Common myeloid progenitor, CD34-positive (primary cell): ENCODE results near the gene CNPPD1.

Experiments
- CTCF ChIA-PET: fragments of 350-600 bp; sonication (Branson Sonifier 250); formaldehyde crosslinking; loops from one replicate; lab custom pipeline; 2021; ENCODE audit warnings: antibody characterized with exemption; lab: Charles Lee
- POLR2A ChIA-PET: fragments of 350-600 bp; sonication (Branson Sonifier 250); formaldehyde crosslinking; loops from one replicate; lab custom pipeline; 2021; ENCODE audit warnings: antibody characterized with exemption; lab: Charles Lee
- DNase-seq, 3 donors: peaks; one replicate each; pipeline versions ENCODE4 v3.0.0 to v3.0.0-alpha.2; 2013
- H3K27ac ChIP-seq, 2 experiments: 1 replicate in 1 of 2; 2 replicates in 1 of 2; pipeline ENCODE4 v1.7.0; 2013; ENCODE audit warnings: inconsistent platforms in 2 of 2, low read length in 2 of 2, mild to moderate bottlenecking in 2 of 2, low read depth in 1 of 2, moderate library complexity in 1 of 2; ENCODE audit not compliant: severe bottlenecking in 2 of 2, insufficient read depth in 1 of 2, poor library complexity in 1 of 2
- H3K27me3 ChIP-seq, 5 experiments: replicated peaks in 2 of 5; 1 replicate in 3 of 5; 2 replicates in 2 of 5; pipeline versions ENCODE4 v1.6.1 to v1.7.0; 2013; ENCODE audit warnings: low read length in 4 of 5, mild to moderate bottlenecking in 2 of 5, moderate library complexity in 2 of 5, inconsistent platforms in 1 of 5; ENCODE audit not compliant: insufficient read depth in 5 of 5, control insufficient read depth in 4 of 5
- H3K36me3 ChIP-seq, 4 experiments: 1 replicate in 2 of 4; 2 replicates in 2 of 4; pipeline versions ENCODE4 v1.6.1 to v1.7.0; 2013; ENCODE audit warnings: low read length in 3 of 4, control low read depth in 1 of 4, mild to moderate bottlenecking in 1 of 4; ENCODE audit not compliant: control insufficient read depth in 4 of 4, insufficient read depth in 4 of 4
- H3K4me1 ChIP-seq, 4 experiments: 1 replicate in 3 of 4; 2 replicates in 1 of 4; pipeline versions ENCODE4 v1.6.1 to v1.7.1; 2013; ENCODE audit warnings: low read length in 3 of 4, mild to moderate bottlenecking in 3 of 4, control low read depth in 1 of 4, inconsistent platforms in 1 of 4, moderate library complexity in 1 of 4; ENCODE audit not compliant: control insufficient read depth in 4 of 4, insufficient read depth in 4 of 4; ENCODE audit errors: control extremely low read depth in 1 of 4
- H3K4me3 ChIP-seq, 7 experiments: 1 replicate in 4 of 7; 2 replicates in 3 of 7; pipeline versions ENCODE4 v1.5.1 to v1.7.0; 2013; ENCODE audit warnings: mild to moderate bottlenecking in 7 of 7, low read length in 6 of 7, moderate library complexity in 6 of 7, inconsistent platforms in 2 of 7, low read depth in 2 of 7, control low read depth in 1 of 7; ENCODE audit not compliant: insufficient read depth in 4 of 7, control insufficient read depth in 1 of 7; ENCODE audit errors: extremely low read depth in 1 of 7
- H3K9me3 ChIP-seq, 5 experiments: 1 replicate in 4 of 5; 2 replicates in 1 of 5; pipeline versions ENCODE4 v1.6.1 to v1.7.1; 2013; ENCODE audit warnings: low read length in 4 of 5, mild to moderate bottlenecking in 2 of 5, inconsistent platforms in 1 of 5, low read depth in 1 of 5, moderate library complexity in 1 of 5; ENCODE audit not compliant: control insufficient read depth in 4 of 5, insufficient read depth in 2 of 5; ENCODE audit errors: control extremely low read depth in 1 of 5
- WGBS: methylation state at CpG from one replicate; pipeline ENCODE4 v1.1.5; 2013; ENCODE audit not compliant: insufficient coverage; 5-methylcytosine and 5-hydroxymethylcytosine counted together

CNPPD1 gene

GRCh38 chr2:219155054-219155644 is 21.6 kb downstream of the CNPPD1 start:
- no CpG with 5 or more reads among the region's 4 CpGs for WGBS
- Histone ChIP-seq H3K4me1 (peaks cover 0 to 7% (median 6%) of the 10 kb centered on the region in 4 experiments), H3K4me3 (no peak overlapping the region), H3K27me3 (no peaks in the 10 kb centered on the region), H3K9me3 (no peaks in the 10 kb centered on the region), H3K27ac (no peak overlapping the region), H3K36me3 (peaks cover 6 to 31% (median 15%) of the 10 kb centered on the region in 4 experiments)
- peak; percentile 65 to 83 (median 74) for DNase-seq
- ChIA-PET CTCF (interaction anchor here (0.8 to 14.8 kb wide), 25 partner anchors 11 to 203 kb away, joined by 3 to 162 read pairs (median 8); partner anchors contain the start of genes CNPPD1, IHH and SLC23A3), POLR2A (no interaction called here)

- Histone ChIP-seq H3K27ac (no peak overlapping the region), H3K4me1 (no peaks in the 10 kb centered on the region), H3K9me3 (no peaks in the 10 kb centered on the region), H3K4me3 (no peak overlapping the region), H3K27me3 (no peaks in the 10 kb centered on the region), H3K36me3 (peaks cover 15 to 45% (median 21%) of the 10 kb centered on the region in 4 experiments)
- WGBS = 73% methylated on average over 1 of the region's 1 CpG
- CTCF ChIA-PET = interaction anchor here (0.7 to 14.8 kb wide), 4 partner anchors 9 to 121 kb away, joined by 3 to 162 read pairs (median 66); partner anchors contain the start of gene IHH
- no peak for DNase-seq
- POLR2A ChIA-PET = no interaction called here
Observed at GRCh38 chr2:219149667-219150066, 27.1 kb downstream of the CNPPD1 start.

- peaks cover 16 to 62% (median 31%) of the 10 kb centered on the region in 4 experiments for H3K36me3 ChIP-seq
- H3K9me3 ChIP-seq = no peaks in the 10 kb centered on the region
- no peaks in the 10 kb centered on the region for H3K4me1 ChIP-seq
- H3K27me3 ChIP-seq = no peaks in the 10 kb centered on the region
- H3K4me3 ChIP-seq = no peak overlapping the region
- POLR2A ChIA-PET = no interaction called here
- no peak overlapping the region for H3K27ac ChIP-seq
- CTCF ChIA-PET = interaction anchor here (0.8 to 5.7 kb wide), 4 partner anchors 12 to 69 kb away, joined by 3 to 19 read pairs (median 4); no protein-coding TSS in a partner anchor
- WGBS = 98% methylated on average over 4 of the region's 6 CpGs
- no peak for DNase-seq
Observed at GRCh38 chr2:219142329-219142728, 34.4 kb downstream of the CNPPD1 start.

- Histone ChIP-seq H3K27ac (no peak overlapping the region), H3K4me3 (no peak overlapping the region), H3K4me1 (no peaks in the 10 kb centered on the region), H3K9me3 (no peaks in the 10 kb centered on the region), H3K36me3 (peaks cover 6 to 47% (median 21%) of the 10 kb centered on the region in 4 experiments), H3K27me3 (no peaks in the 10 kb centered on the region)
- ChIA-PET POLR2A (no interaction called here), CTCF (interaction anchor here (5.7 kb wide), 1 partner anchor 13 kb away, joined by 19 read pairs; no protein-coding TSS in a partner anchor)
- WGBS = 100% methylated on average over 3 of the region's 3 CpGs
- DNase-seq = no peak
Observed at GRCh38 chr2:219140722-219141121, 36.0 kb downstream of the CNPPD1 start.

- DNase-seq = no peak
- 100% methylated on average over 2 of the region's 4 CpGs for WGBS
- Histone ChIP-seq H3K4me3 (no peak overlapping the region), H3K27me3 (no peaks in the 10 kb centered on the region), H3K27ac (no peak overlapping the region), H3K4me1 (no peaks in the 10 kb centered on the region), H3K9me3 (no peaks in the 10 kb centered on the region), H3K36me3 (peaks cover 0 to 4% (median 1%) of the 10 kb centered on the region in 4 experiments)
- ChIA-PET CTCF (interaction anchor here (0.7 to 1.9 kb wide), 5 partner anchors 9 to 76 kb away, joined by 3 to 4 read pairs (median 3); no protein-coding TSS in a partner anchor), POLR2A (interaction anchor here (0.7 kb wide), 1 partner anchor 662 kb away, joined by 3 read pairs; no protein-coding TSS in a partner anchor)
Observed at GRCh38 chr2:219133976-219134375, 42.7 kb downstream of the CNPPD1 start.

- H3K27ac ChIP-seq = no peak overlapping the region
- 92% methylated on average over 2 of the region's 4 CpGs for WGBS
- no peak overlapping the region for H3K4me3 ChIP-seq
- no peaks in the 10 kb centered on the region for H3K9me3 ChIP-seq
- CTCF ChIA-PET = interaction anchor here (0.9 to 3.9 kb wide), 8 partner anchors 12 to 129 kb away, joined by 3 to 14 read pairs (median 8); no protein-coding TSS in a partner anchor
- DNase-seq = no peak
- no peaks in the 10 kb centered on the region for H3K27me3 ChIP-seq
- peaks cover 0 to 2% (median 0%) of the 10 kb centered on the region in 4 experiments for H3K36me3 ChIP-seq
- POLR2A ChIA-PET = no interaction called here
- H3K4me1 ChIP-seq = peaks cover 0 to 8% (median 6%) of the 10 kb centered on the region in 4 experiments
Observed at GRCh38 chr2:219131744-219132143, 45.0 kb downstream of the CNPPD1 start.

- peaks cover 0 to 2% (median 0%) of the 10 kb centered on the region in 4 experiments for H3K36me3 ChIP-seq
- no peaks in the 10 kb centered on the region for H3K9me3 ChIP-seq
- 100% methylated on average over 2 of the region's 3 CpGs for WGBS
- peaks cover 0 to 8% (median 6%) of the 10 kb centered on the region in 4 experiments for H3K4me1 ChIP-seq
- H3K27ac ChIP-seq = no peak overlapping the region
- ChIA-PET CTCF (interaction anchor here (0.9 to 3.9 kb wide), 6 partner anchors 12 to 129 kb away, joined by 3 to 14 read pairs (median 8); no protein-coding TSS in a partner anchor), POLR2A (no interaction called here)
- no peaks in the 10 kb centered on the region for H3K27me3 ChIP-seq
- H3K4me3 ChIP-seq = no peak overlapping the region
- DNase-seq = no peak
Observed at GRCh38 chr2:219131327-219131726, 45.4 kb downstream of the CNPPD1 start.
